ENCODE data around the gene EPN3.

The EPN3 gene

DNA sequence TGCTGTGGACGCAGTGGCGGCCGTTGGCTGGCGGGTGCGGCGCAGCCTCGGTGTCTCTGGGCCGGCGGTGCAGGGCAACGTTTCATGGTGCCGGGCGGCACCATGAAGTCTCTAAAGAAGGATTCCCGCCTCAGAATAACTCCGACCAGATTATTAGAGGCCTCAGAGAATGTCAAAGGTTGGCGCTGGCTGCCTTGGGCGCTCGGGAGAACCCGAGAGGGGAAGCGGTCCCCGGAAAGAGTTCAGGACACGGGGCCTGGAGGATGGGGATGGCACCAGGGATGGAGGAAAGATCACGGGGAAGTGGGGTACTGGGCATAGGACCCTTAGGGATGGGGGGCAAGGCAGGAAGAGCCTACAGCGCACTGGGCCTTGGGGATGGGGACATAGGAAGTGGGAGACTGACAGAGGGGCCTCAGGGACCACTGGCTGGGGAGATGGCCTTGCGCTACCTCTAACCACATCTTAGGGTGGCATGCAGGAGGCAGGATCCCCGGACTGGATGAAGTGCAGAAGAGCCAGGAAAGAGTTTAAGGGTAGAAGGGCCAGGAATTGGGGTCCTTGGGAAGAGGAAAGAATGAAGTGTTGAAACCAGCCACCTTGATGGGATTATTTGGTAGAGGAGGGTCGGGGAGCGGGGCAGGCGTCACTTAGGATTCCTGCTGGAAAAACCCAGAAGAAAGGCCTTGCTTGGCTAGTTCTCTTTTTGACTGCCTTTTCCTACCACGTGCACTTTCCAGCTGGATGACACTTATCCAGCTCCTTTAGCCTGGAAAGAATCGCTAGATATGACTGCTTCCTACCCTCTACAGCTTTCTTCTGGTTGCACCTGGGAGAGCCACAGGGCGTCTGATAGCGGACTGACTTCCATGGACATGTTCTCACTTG is 23.7 kb upstream of the EPN3 start:
- H3K4me3 ChIP-seq (ENCODE audit: low read depth, low read length), result peak overlapping the region; percentile 47

DNA sequence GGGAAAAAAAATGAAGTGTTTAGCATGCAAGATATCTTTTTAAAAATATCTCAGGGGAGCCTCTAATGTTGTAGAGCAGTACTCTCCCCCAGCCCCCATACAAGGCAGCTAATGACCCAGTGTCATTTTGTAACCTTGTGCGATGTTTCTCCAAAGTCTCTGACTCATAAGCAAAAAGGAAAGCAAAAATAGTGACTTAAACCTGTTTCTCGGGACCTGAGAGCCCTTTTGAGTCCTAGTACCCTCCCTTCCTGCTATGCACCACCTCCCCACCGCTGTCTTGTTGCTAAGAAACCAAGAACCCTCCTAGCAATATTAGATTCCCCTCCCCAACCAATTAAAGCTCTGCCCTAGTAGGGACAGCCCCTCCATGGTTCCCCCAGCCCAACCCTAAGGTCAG is 21.5 kb upstream of the EPN3 start:
- H3K4me3 ChIP-seq (ENCODE audit: low read depth, low read length), result no peak overlapping the region

DNA sequence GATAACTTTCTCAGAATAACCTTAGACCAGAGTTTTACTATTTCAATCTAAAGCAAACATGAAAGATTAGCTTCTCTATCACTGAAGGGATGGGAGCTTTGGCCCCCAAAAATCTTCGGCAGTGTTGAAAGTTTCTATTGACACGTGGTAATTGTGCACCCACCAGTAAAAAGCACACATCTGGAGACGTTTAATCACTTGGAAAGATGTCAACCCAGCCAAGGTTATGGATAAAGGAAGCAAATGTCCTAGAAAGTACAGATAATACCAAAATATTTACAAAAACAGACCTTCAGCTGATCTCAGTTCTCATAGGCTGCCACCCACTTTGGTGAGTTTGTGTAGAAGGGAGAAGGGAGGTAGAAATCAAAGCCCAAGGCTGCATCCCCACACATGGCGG is 19.0 kb upstream of the EPN3 start:
- H3K4me3 ChIP-seq (ENCODE audit: low read depth, low read length), result no peak overlapping the region

DNA sequence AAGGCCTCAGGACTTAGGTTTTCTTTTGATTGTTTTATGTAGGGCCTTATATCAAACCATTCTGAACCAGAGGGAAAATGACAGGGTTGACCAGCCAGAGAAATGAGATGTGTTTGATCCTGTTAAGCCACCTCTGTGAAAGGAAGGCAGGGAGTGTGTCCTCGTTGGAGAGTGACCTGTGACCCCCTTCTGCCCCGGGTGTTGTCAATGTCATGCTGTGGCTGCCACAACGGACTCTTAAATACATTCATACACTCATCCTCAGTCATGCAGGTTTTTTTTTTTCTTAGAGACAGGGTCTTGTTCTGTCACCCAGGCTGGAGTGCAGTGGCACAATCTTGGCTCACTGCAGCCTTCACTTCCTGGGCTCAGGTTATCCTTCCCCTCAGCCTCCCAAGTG is 18.1 kb upstream of the EPN3 start:
- no peak overlapping the region for H3K4me3 ChIP-seq (ENCODE audit: low read depth, low read length)

DNA sequence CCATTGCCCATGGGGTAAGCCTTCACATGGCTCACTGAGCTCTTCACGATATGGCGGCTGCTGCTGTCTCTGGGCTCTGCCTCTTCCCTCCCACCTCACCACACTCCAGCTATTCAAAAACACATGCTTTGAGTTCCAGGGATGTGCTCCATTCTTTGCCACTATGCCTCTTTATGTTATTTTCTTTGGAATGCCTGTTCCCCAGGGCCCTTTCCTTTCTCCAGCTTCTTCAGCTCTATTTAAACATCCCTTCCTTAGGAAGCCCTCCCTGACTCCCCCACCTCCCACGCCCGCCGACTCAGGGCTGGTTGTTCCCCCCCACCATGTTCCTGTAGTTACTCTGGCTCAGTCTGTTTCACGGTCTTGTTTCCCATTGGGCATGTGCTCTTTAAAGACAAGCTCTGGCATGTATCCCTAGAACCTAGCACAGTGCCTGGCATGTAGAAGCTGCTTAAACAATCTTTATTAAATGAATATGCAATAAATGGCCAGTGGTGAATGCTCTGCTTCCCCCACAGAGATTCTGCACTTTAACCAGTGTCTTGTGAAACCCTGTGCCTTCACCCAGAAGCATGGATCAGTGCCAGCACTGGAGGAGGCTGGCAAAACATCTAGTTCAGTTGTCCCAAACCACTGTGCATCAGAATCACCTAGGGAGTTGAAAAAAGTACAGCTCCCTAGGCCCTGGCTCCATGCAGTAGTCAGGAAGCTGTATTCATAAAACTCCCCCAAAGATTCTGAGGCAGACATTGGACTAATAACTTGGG is 17.4 kb upstream of the EPN3 start:
- no peak overlapping the region for H3K4me3 ChIP-seq (ENCODE audit: low read depth, low read length)

DNA sequence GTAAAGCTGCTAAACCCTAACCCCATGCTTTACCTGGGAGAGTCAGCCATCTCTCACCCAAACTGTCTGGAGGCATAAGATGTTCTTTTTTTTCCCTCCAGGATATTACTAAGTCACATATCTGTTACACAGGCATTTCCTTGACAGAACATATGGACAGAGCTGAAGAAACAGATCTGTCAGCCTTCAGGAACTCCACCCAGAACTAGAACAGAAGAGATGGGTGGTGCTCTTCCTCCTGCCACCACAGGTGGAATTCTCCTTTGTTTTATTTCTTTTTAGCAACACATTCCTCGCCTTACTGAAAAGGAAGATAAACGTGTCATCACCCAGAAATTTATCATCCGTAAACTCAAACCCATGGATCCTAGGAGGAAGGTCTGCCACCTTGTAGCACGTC is 15.5 kb upstream of the EPN3 start:
- no peak overlapping the region for H3K4me3 ChIP-seq (ENCODE audit: low read depth, low read length)

DNA sequence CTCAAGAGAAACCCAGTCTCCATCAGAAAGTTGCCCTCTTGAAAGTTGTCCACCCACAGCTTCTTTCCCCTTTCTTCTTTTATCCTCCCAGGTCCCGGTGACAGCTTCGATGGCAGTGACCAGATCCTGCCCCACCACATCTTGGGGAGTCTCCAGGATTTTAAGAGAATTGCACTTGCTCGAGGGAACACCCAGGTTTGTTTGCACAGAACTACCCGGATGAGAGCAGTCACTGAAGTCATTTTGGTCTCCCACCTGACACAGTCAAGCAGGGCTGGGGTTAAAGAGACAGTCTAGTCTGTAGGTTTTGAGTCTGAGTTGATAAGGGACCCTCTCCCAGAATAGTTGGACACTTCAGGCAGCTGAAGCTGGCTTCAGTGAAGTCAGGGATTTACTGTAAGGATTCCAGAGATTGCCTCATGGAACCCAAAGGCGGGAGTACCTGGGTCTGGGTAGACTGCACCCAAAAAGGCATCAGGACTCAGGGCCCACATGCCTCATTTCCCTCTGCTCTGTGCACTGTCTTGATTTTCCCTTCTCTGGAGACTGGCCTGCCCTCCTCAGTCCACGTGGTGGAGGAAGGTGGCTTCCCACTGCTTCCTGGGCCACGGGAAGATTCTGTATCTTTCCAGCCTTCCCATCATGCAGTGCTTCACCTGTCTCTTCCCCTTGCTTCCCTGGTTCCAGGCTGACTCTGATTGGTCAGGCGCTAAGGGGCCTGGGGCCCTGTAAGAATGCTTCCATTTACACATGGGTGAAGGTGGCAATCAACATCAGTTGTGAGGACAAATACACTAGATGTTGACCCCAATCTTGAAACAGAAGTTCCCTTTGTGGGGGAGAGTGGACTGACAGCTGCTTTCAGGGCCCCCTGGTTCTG is 14.8 kb upstream of the EPN3 start:
- H3K4me3 ChIP-seq (ENCODE audit: low read depth, low read length), result no peak overlapping the region

DNA sequence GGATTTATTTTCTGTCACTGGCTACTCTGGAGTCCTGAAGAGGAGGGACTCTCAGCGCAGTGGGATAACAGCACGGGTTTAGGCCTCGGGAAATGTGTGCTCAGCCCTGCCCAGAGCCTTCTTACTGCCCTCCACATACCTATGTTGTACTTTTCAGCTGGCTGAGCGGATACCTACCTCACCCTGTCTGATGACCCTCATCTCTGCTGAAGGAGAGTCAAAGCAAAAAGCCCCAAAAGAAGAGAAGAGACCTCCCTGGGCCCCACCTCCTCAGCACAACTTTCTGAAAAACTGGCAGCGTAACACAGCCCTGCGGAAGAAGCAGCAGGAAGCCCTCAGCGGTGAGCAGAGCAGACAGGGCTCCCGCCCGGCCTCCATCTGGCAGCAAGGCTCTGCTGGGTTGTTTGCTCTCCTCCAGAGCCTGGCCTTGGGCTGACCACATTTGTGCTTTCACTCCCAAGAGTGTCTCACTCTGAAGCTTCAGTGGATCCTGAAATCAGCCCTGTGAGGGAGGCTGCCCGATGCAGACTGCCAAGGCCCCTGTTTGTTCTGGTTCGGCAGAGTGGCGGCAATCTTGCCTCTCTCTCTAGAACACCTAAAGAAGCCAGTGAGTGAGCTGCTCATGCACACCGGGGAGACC is 14.0 kb upstream of the EPN3 start:
- no peak overlapping the region for H3K4me3 ChIP-seq (ENCODE audit: low read depth, low read length)

DNA sequence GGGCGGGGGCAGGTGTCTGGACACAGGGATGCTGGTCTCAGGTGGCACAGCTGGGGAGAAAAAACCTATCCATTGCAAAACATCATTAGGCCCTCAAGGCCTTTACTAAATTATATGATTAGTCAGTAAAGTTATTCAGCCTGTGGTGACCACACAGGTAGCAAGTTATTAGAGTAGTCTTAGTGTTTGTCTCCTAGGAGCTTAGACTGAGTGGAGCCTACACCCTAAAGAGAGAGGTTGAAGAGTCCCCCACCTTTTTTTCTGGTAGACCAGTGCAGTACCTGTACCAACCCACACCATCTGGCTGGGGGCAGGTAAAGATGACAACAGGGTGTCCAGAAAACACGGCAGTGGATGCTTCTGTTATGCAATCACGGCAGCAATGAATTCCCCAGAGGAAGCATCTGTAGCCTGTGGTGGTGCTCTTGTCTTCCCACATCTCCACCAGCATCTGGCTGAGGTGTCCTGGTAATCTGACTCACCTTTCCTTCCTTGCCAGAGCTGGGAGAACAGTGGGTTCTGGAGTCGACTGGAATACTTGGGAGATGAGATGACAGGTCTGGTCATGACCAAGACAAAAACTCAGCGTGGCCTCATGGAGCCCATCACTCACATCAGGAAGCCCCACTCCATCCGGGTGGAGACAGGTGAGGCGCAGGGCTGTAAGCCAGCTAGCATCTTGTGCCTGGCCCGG is 13.2 kb upstream of the EPN3 start:
- H3K4me3 ChIP-seq (ENCODE audit: low read depth, low read length), result no peak overlapping the region

DNA sequence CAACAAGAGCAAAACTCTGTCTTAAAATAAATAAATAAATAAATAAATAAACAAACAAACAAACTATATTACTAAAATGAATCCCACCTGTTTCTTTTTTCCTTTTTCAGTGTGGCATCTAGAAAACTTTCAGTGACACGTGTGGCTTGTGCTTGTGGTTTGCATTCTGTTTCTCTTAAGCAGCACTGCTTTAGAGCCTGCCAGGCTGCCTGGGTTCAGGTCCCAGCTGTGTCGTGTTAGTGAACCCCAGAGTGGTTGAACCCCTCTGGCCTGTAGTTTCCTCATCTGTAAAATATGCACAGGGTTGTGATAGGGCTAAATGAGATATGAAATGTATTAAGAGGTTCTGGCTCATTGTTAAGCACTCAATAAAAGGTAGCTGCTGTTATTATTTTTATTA is 12.1 kb upstream of the EPN3 start:
- H3K4me3 ChIP-seq (ENCODE audit: low read depth, low read length), result no peak overlapping the region

DNA sequence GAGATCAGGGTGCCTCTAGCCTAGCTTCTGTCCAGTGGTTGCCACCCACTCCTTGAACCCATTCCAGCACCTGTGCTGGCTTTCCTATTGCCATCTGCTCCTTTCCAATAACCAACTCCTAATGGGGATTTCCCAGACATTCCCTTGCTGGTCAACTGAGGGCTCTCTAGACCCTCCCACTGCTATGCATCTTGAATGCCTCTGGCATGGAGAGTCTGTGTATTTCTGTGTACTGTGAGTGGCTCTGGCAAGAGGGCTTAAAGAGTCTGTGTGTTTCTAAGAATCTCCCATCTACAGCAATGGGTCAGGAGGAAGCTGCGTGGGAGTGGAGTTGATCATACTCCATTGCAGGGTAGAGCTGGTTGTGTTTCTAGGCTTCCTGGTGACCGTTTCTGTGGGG is 11.0 kb upstream of the EPN3 start:
- H3K4me3 ChIP-seq (ENCODE audit: low read depth, low read length), result no peak overlapping the region

DNA sequence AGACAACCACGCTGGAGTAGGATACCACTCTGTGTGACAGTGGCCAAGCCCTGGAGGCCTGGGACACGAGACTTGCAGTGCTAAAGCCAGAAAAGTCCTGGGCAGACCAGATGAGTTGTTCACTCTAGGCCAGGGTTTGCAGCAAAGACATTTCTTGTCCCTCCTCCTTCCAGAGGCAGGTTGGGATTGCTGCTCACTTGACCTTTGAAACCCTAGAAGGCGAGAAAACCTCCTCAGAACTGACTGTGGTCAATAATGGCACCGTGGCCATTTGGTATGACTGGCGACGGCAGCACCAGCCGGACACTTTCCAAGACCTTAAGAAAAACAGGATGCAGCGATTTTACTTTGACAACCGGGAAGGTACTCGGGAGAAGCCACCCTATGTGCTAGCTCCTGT is 9.8 kb upstream of the EPN3 start:
- no peak overlapping the region for H3K4me3 ChIP-seq (ENCODE audit: low read depth, low read length)

DNA sequence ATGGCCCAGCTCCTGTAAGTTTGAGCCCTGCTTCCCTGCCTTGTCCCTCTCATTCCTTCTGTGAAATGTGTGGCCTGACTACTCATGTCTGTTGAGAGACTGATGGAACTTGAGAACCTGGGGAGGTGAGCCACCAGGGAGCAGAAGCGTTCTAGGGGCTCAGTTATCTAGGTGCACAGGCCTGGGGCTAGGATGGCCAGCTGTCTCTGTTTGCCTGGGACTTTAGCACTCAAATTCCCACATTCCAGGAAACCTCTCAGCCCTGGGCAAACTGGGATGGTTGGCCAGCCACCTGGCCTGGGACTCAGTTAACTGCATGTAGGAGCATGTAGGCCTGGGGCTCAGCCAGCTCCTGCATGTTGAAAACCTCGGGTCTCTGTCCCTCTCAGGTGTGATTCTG is 9.3 kb upstream of the EPN3 start:
- H3K4me3 ChIP-seq (ENCODE audit: low read depth, low read length), result no peak overlapping the region

DNA sequence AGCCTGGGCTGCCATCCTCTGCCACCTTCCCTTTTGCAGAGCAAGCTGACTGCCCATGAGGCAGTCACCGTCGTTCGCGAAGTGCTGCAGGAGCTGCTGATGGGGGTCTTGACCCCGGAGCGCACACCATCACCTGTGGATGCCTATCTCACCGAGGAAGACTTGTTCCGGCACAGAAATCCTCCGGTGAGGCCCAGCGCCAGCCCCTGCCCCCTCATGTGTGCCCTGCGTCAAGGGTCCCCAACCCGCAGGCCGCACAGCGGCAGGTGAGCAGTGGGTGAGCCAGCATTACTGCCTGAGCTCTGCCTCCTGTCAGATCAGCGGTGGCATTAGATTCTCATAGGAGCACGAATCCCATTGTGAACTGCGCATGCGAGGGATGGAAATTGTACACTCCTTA is 7.7 kb upstream of the EPN3 start:
- no peak overlapping the region for H3K4me3 ChIP-seq (ENCODE audit: low read depth, low read length)

DNA sequence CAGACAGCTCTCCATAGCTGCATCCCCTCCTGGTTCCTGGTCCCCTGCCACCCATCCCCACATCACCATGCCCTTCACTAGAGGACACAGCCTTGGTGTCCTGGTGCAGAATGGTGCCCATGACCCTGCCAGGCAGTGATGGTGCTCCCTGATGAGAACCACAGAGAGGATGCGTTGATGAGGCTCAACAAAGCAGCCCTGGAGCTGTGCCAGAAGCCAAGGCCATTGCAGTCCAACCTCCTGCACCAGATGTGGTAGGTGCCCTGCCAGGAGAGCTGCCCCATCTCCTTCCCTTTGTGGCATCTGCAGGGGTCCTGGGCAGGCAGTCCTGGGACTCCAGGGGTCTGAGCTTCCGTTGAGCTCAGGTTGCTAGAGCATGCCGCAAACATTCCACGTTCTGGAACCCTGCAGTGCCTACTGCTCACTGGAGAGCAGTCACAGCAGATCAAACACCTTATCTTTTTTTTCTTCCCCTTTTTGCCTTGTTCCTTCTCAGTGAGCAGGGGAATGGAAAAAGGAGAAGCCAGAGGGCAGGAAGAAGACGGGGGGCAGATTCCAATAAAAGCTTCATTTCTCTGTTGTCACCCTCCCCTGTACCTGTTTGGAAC is 5.3 kb upstream of the EPN3 start:
- no peak overlapping the region for H3K4me3 ChIP-seq (ENCODE audit: low read depth, low read length)

DNA sequence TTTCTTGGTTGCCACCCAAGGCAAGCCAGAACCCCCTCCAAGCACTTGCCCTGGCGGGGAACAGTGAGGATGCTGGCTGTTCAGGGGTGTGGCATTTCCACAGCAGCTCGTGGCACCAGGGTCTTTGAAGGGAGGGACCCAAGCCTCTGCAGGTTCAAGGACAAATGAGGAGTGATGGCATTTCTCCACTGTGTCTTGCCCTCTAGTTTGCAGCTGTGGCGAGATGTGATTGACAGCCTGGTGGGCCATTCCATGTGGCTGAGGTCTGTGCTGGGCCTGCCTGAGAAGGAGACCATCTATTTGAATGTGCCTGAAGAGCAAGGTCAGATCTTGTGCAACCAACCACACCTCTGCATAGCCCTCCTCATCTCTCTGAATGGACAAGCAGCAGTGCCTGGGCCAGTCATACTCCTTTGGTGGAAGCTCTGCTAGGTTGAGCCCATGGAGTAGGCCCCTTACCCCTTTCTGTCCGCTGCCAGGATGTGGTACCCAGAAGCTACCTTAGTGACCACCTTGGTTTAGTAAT is 4.5 kb upstream of the EPN3 start:
- H3K4me3 ChIP-seq (ENCODE audit: low read depth, low read length), result no peak overlapping the region

DNA sequence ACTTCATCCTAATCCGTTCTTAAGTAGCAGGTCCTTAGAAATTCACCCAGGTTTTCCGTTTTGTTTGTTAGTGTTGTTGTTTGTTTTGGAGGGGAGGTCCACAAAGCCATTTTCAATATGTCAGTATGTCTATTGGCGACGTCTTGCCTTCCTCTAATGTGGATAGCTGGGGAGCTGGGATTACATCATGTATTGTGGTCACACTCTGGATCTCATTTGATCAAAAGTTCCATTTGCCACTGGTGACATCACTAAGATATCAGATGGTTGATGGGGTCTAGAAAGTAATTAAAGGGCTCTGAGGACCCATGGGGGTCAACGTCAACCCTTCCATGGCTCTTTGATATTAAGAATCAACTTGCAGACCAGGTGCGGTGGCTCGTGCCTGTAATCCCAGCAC is 2.7 kb upstream of the EPN3 start:
- no peak overlapping the region for H3K4me3 ChIP-seq (ENCODE audit: low read depth, low read length)

DNA sequence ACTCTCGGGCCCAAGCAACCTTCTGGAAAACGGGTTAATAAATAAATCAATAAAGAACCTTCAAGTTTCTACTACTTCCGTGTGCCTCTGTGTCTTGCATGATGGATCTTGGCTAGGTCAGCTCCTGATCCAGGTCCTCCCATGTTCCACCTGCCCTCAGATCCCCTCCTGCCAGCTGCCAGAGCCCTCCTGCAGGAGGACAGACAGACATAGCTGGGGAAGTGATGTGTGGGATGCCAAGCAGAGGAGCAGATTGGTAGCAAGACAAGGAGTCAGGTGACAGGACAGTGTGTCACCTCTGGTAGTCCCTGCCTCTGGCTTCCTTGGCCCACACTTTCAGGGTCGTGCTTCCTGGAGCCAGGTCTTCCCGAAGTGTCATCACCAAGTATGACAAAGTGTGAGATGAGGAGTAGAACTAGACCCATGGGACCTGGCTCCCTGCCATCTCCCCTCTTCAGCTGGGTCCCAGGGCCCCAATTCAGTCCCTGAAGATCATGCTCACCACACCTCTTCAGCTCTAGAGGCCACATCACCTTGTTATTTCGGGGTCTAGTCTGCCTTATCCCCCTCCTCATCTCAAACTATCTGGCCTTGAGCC is 1.0 kb upstream of the EPN3 start:
- H3K4me3 ChIP-seq (ENCODE audit: low read depth, low read length), result no peak overlapping the region

DNA sequence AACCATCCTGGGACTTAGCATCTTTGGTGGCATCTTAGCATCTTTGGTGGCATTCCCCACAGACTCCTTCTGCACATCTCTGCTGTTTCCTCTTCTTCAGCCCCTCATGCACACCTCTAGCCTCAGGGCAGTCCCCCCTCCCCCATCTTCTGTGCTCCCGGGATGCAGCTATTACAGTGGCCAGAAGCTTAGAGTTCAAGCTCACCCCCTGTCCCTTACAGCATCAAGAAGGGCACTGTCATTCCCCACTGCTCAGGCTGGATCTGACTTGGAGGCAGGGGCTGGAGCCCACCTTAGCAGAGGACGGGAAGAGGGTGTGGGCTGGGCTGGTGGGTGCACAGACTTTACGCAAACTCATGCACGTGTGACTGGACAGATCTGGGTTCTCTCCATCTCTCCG is 650 bp downstream of the EPN3 start:
- peak overlapping the region; percentile 56 for H3K4me3 ChIP-seq (ENCODE audit: low read depth, low read length)

Data from iPS-11a (cell line).